Measurements from ENCODE around the gene TSPAN7. TPM values are rescaled to one million over a fixed set of nuclear protein-coding genes. Genes with fewer than 3 reads are reported as not detected.

The TSPAN7 gene
- total and polyA plus RNA-seq, 2 of the 4 experiments (the other 2 are of a cell fraction), result not detected

- H3K36me3 ChIP-seq (ENCODE audit: control insufficient read depth, insufficient read depth, low read length), result no peaks in the 10 kb centered on the region
- DNase-seq (no peak), ATAC-seq (ENCODE audit: low read depth) (no peak)
- intact Hi-C loops (cut with micrococcal nuclease) (no loop called here), dilution Hi-C loops (cut with HindIII; ENCODE audit: low sequenced_read_pairs, unreplicated experiment) (no loop called here), in situ Hi-C loops (cut with MboI; ENCODE audit: low sequenced_read_pairs) (no loop called here)
- H2BK20ac ChIP-seq (ENCODE audit: low read depth, low read length), result no peak overlapping the region
- H2BK15ac ChIP-seq (ENCODE audit: low read depth, low read length), result no peak overlapping the region
- no peaks in the 10 kb centered on the region for H4K20me1 ChIP-seq (ENCODE audit: insufficient read depth, low read length)
- no peak overlapping the region for H2BK5ac ChIP-seq (ENCODE audit: low read depth, low read length, poor library complexity, severe bottlenecking)
- ChIA-PET POLR2A (ENCODE audit: unreplicated experiment) (no interaction called here), CTCF (no interaction called here)
- H3K9ac ChIP-seq (ENCODE audit: low read depth, low read length), result no peak overlapping the region
- no peak overlapping the region for H4K91ac ChIP-seq (ENCODE audit: insufficient read depth, low read depth, low read length)
- no peaks in the 10 kb centered on the region for H3K9me3 ChIP-seq (ENCODE audit: control insufficient read depth, insufficient read depth, low read length)
- no peak overlapping the region for H3K4me2 ChIP-seq (ENCODE audit: low read depth, low read length)
- no peak overlapping the region for H3K56ac ChIP-seq (ENCODE audit: extremely low read depth, insufficient read depth, low read length)
- no peak overlapping the region for H2AK5ac ChIP-seq (ENCODE audit: low read depth, low read length)
- H3K4me1 ChIP-seq (ENCODE audit: control insufficient read depth, insufficient read depth, low read length), result no peaks in the 10 kb centered on the region
- no peak overlapping the region for H2BK120ac ChIP-seq (ENCODE audit: low read depth, low read length)
- H3K27ac ChIP-seq (ENCODE audit: insufficient read depth, low read length), result no peak overlapping the region
- no peak overlapping the region for H2AK9ac ChIP-seq (replicated peaks; ENCODE audit: low read depth, low read length, poor library complexity)
- peaks cover 9% of the 10 kb centered on the region for H3K27me3 ChIP-seq (ENCODE audit: control insufficient read depth, insufficient read depth, low read length)
- no CpG with 5 or more reads among the region's 8 CpGs for WGBS, 2 experiments (ENCODE audit: extremely low coverage in 2 of 2, insufficient read length in 1 of 2)
- H4K5ac ChIP-seq (ENCODE audit: low read depth, low read length), result no peak overlapping the region
- H3K4ac ChIP-seq (ENCODE audit: low read depth, low read length), result no peak overlapping the region
- H3K9me1 ChIP-seq (ENCODE audit: insufficient read depth, low read length), result no peaks in the 10 kb centered on the region
- no peak overlapping the region for H3K18ac ChIP-seq (ENCODE audit: low read depth, low read length)
- no peaks in the 10 kb centered on the region for H3K79me1 ChIP-seq (ENCODE audit: low read depth in 1 of 2, low read length in 2 of 2)
- TF ChIP-seq RCOR1 (IDR thresholded peaks at IDR 0.05; ENCODE audit: insufficient replicate concordance, low read length), result no peak
- TF ChIP-seq RFX5 (IDR thresholded peaks at IDR 0.05; ENCODE audit: low read depth, low read length), result no peak
- TF ChIP-seq, protein P1, sequence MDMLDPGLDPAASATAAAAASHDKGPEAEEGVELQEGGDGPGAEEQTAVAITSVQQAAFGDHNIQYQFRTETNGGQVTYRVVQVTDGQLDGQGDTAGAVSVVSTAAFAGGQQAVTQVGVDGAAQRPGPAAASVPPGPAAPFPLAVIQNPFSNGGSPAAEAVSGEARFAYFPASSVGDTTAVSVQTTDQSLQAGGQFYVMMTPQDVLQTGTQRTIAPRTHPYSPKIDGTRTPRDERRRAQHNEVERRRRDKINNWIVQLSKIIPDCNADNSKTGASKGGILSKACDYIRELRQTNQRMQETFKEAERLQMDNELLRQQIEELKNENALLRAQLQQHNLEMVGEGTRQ (IDR thresholded peaks at IDR 0.05; ENCODE audit: low read depth, low read length), result no peak
- TF ChIP-seq FOS (IDR thresholded peaks at IDR 0.05; ENCODE audit: low read depth, low read length), result no peak
- TF ChIP-seq NFE2L2 (IDR thresholded peaks at IDR 0.05; ENCODE audit: low read depth, low read length), result no peak
- no peak for TF ChIP-seq RAD21 (IDR thresholded peaks at IDR 0.05; ENCODE audit: low read length)
- no peak for TF ChIP-seq POLR2A (IDR thresholded peaks at IDR 0.05; ENCODE audit: low read depth, low read length)
- TF ChIP-seq BHLHE40 (IDR thresholded peaks at IDR 0.05; ENCODE audit: low read depth, low read length), result no peak
- TF ChIP-seq MAZ (IDR thresholded peaks at IDR 0.05; ENCODE audit: borderline replicate concordance, low read depth, low read length), result no peak
- TF ChIP-seq MXI1 (IDR thresholded peaks at IDR 0.05; ENCODE audit: borderline replicate concordance, low read depth, low read length), result no peak
- TF ChIP-seq, protein P2, sequence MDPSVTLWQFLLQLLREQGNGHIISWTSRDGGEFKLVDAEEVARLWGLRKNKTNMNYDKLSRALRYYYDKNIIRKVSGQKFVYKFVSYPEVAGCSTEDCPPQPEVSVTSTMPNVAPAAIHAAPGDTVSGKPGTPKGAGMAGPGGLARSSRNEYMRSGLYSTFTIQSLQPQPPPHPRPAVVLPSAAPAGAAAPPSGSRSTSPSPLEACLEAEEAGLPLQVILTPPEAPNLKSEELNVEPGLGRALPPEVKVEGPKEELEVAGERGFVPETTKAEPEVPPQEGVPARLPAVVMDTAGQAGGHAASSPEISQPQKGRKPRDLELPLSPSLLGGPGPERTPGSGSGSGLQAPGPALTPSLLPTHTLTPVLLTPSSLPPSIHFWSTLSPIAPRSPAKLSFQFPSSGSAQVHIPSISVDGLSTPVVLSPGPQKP (IDR thresholded peaks at IDR 0.05; ENCODE audit: borderline replicate concordance, low read depth, low read length), result no peak
- TF ChIP-seq CEBPB (IDR thresholded peaks at IDR 0.05; ENCODE audit: low read depth, low read length), result no peak
- TF ChIP-seq, protein P3, sequence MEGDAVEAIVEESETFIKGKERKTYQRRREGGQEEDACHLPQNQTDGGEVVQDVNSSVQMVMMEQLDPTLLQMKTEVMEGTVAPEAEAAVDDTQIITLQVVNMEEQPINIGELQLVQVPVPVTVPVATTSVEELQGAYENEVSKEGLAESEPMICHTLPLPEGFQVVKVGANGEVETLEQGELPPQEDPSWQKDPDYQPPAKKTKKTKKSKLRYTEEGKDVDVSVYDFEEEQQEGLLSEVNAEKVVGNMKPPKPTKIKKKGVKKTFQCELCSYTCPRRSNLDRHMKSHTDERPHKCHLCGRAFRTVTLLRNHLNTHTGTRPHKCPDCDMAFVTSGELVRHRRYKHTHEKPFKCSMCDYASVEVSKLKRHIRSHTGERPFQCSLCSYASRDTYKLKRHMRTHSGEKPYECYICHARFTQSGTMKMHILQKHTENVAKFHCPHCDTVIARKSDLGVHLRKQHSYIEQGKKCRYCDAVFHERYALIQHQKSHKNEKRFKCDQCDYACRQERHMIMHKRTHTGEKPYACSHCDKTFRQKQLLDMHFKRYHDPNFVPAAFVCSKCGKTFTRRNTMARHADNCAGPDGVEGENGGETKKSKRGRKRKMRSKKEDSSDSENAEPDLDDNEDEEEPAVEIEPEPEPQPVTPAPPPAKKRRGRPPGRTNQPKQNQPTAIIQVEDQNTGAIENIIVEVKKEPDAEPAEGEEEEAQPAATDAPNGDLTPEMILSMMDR (conservative IDR thresholded peaks at IDR 0.05; ENCODE audit: low read depth, low read length), result no peak
- TF ChIP-seq CHD1 (IDR thresholded peaks at IDR 0.05; ENCODE audit: low read depth, low read length), result no peak
- H3K23ac ChIP-seq (ENCODE audit: low read depth, low read length), result no peak overlapping the region
- no TSS peak for BruUV-seq (replicated peaks)
- H4K8ac ChIP-seq (ENCODE audit: low read depth in 2 of 2, low read length in 2 of 2), result no peak overlapping the region
- no peak overlapping the region for H2AFZ ChIP-seq (replicated peaks; ENCODE audit: low read length, poor library complexity)
- H3K14ac ChIP-seq (replicated peaks; ENCODE audit: low read depth, low read length), result no peak overlapping the region
- H3K4me3 ChIP-seq (ENCODE audit: insufficient read depth, low read depth, low read length), result no peak overlapping the region
Observed at GRCh38 chrX:38636949-38637819, 75.8 kb downstream of the TSPAN7 start.

Measured in IMR-90 (cell line).